H1 (cell line): Measurements from ENCODE around the gene NELL2. TPM values are rescaled to one million over a fixed set of nuclear protein-coding genes. Genes with fewer than 3 reads are reported as not detected.

Experiments
- CHD2 ChIP-seq: IDR thresholded peaks from 2 replicates; pipeline ENCODE4 v1.6.1; 2012; ENCODE audit warnings: low read length, improper control_type of control experiment
- polyA plus RNA-seq, 7 experiments: library from polyadenylated mRNA; depleted of rRNA in 3 of 7; stranded (reverse) in 5 of 7; unstranded in 2 of 7; fragments of >200 nt in 5 of 7; fragments of 200-250 nt in 2 of 7; gene quantifications; 1 replicate in 5 of 7; 2 replicates in 1 of 7; 4 replicates in 1 of 7; pipeline versions ENCODE4 v1.2.1 to v1.2.3, GENCODE V29; 2011 to 2013; ENCODE audit warnings: missing spikeins in 2 of 7, mixed read lengths in 2 of 7
- total RNA-seq: library from RNA; stranded (reverse); fragmentation: NEBNext Ultra II Directional; extraction: Animal tissue kit (Norgen Biotek cat#: 25700); gene quantifications from 2 replicates; pipeline ENCODE4 v1.2.1, GENCODE V29; 2021
- TF ChIP-seq, protein P1 (sequence below): fragments of 300-600 bp; sonication (generic); IDR thresholded peaks from 2 replicates; pipeline ENCODE4 v1.7.1; 2012; ENCODE audit warnings: low read length, moderate library complexity, mild to moderate bottlenecking, inconsistent platforms; ENCODE audit not compliant: insufficient replicate concordance
- TF ChIP-seq, protein P2 (sequence below): IDR thresholded peaks from 2 replicates; pipeline ENCODE4 v1.6.1; 2011; ENCODE audit warnings: low read length, improper control_type of control experiment

Gene NELL2
- total and polyA plus RNA-seq, 2 of the 8 experiments (the other 6 are each of a cell fraction or from before 2014, with no cell fraction given), result 54.2 to 56.8 TPM

DNA sequence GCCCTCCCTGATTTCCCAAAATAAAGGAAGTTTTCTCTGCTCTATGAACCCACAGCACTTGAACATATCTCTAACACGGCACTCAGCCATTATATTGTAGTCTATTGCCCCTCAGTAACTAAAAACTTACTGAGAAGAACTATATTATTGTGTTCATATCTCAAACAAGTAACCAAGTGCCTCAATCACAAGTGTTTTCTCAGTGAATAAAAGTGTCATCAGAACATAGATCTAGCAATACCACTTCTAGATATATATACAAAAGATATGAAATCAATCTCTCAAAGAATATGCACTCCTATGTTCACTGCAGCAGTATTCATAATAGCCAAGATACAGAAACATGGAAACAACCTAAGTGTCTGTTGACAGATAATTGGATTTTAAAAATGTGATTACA lies 138.1 kb downstream of the NELL2 start (continued):
- TF ChIP-seq, protein P1, sequence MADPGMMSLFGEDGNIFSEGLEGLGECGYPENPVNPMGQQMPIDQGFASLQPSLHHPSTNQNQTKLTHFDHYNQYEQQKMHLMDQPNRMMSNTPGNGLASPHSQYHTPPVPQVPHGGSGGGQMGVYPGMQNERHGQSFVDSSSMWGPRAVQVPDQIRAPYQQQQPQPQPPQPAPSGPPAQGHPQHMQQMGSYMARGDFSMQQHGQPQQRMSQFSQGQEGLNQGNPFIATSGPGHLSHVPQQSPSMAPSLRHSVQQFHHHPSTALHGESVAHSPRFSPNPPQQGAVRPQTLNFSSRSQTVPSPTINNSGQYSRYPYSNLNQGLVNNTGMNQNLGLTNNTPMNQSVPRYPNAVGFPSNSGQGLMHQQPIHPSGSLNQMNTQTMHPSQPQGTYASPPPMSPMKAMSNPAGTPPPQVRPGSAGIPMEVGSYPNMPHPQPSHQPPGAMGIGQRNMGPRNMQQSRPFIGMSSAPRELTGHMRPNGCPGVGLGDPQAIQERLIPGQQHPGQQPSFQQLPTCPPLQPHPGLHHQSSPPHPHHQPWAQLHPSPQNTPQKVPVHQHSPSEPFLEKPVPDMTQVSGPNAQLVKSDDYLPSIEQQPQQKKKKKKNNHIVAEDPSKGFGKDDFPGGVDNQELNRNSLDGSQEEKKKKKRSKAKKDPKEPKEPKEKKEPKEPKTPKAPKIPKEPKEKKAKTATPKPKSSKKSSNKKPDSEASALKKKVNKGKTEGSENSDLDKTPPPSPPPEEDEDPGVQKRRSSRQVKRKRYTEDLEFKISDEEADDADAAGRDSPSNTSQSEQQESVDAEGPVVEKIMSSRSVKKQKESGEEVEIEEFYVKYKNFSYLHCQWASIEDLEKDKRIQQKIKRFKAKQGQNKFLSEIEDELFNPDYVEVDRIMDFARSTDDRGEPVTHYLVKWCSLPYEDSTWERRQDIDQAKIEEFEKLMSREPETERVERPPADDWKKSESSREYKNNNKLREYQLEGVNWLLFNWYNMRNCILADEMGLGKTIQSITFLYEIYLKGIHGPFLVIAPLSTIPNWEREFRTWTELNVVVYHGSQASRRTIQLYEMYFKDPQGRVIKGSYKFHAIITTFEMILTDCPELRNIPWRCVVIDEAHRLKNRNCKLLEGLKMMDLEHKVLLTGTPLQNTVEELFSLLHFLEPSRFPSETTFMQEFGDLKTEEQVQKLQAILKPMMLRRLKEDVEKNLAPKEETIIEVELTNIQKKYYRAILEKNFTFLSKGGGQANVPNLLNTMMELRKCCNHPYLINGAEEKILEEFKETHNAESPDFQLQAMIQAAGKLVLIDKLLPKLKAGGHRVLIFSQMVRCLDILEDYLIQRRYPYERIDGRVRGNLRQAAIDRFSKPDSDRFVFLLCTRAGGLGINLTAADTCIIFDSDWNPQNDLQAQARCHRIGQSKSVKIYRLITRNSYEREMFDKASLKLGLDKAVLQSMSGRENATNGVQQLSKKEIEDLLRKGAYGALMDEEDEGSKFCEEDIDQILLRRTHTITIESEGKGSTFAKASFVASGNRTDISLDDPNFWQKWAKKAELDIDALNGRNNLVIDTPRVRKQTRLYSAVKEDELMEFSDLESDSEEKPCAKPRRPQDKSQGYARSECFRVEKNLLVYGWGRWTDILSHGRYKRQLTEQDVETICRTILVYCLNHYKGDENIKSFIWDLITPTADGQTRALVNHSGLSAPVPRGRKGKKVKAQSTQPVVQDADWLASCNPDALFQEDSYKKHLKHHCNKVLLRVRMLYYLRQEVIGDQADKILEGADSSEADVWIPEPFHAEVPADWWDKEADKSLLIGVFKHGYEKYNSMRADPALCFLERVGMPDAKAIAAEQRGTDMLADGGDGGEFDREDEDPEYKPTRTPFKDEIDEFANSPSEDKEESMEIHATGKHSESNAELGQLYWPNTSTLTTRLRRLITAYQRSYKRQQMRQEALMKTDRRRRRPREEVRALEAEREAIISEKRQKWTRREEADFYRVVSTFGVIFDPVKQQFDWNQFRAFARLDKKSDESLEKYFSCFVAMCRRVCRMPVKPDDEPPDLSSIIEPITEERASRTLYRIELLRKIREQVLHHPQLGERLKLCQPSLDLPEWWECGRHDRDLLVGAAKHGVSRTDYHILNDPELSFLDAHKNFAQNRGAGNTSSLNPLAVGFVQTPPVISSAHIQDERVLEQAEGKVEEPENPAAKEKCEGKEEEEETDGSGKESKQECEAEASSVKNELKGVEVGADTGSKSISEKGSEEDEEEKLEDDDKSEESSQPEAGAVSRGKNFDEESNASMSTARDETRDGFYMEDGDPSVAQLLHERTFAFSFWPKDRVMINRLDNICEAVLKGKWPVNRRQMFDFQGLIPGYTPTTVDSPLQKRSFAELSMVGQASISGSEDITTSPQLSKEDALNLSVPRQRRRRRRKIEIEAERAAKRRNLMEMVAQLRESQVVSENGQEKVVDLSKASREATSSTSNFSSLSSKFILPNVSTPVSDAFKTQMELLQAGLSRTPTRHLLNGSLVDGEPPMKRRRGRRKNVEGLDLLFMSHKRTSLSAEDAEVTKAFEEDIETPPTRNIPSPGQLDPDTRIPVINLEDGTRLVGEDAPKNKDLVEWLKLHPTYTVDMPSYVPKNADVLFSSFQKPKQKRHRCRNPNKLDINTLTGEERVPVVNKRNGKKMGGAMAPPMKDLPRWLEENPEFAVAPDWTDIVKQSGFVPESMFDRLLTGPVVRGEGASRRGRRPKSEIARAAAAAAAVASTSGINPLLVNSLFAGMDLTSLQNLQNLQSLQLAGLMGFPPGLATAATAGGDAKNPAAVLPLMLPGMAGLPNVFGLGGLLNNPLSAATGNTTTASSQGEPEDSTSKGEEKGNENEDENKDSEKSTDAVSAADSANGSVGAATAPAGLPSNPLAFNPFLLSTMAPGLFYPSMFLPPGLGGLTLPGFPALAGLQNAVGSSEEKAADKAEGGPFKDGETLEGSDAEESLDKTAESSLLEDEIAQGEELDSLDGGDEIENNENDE, result no peak
- TF ChIP-seq CHD2, result no peak
- TF ChIP-seq, protein P2, sequence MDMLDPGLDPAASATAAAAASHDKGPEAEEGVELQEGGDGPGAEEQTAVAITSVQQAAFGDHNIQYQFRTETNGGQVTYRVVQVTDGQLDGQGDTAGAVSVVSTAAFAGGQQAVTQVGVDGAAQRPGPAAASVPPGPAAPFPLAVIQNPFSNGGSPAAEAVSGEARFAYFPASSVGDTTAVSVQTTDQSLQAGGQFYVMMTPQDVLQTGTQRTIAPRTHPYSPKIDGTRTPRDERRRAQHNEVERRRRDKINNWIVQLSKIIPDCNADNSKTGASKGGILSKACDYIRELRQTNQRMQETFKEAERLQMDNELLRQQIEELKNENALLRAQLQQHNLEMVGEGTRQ, result no peak
- TF ChIP-seq, all 59 proteins: peak for 0
